PFSK-1 (cell line): ENCODE measurements around the gene SLC17A9.

Experiments used
- POLR2AphosphoS5 ChIP-seq: IDR thresholded peaks from 2 replicates; pipeline ENCODE4 v1.6.1; 2012; ENCODE audit warnings: low read depth, mild to moderate bottlenecking, control low read depth, low read length, moderate library complexity
- REST ChIP-seq, 2 experiments: IDR thresholded peaks; 2 replicates each; pipeline versions ENCODE4 v1.6.1 to v1.8.0; 2011 to 2012; ENCODE audit warnings: low read depth in 2 of 2, low read length in 2 of 2, control low read depth in 1 of 2, inconsistent platforms in 1 of 2, mild to moderate bottlenecking in 1 of 2, moderate library complexity in 1 of 2; ENCODE audit not compliant: insufficient read depth in 1 of 2

- TF ChIP-seq POLR2AphosphoS5 (no peak), REST (IDR thresholded peaks at IDR 0.05; ENCODE audit: insufficient read depth in 1 of 2, low read depth in 2 of 2, low read length in 2 of 2) (no peak)
Observed at GRCh38 chr20:62975251-62975760, 22.8 kb downstream of the SLC17A9 start.
